Upper lobe of left lung (tissue), 4 donors: ENCODE measurements around the gene INPP5J.

Experiments used
- EP300 ChIP-seq, 4 donors: sonication (generic); formaldehyde crosslinking; IDR thresholded peaks; one replicate each; pipeline ENCODE4 v1.5.1; 2017; ENCODE audit warnings: antibody characterized with exemption in 4 of 4, control low read depth in 2 of 4
- POLR2A ChIP-seq, 4 donors: fragments of 450-650 bp; IDR thresholded peaks; one replicate each; pipeline ENCODE4 v1.5.1; 2016 to 2017; ENCODE audit warnings: antibody characterized with exemption in 4 of 4, mild to moderate bottlenecking in 2 of 4
- POLR2AphosphoS5 ChIP-seq, 2 donors: sonication (generic); formaldehyde crosslinking; IDR thresholded peaks; one replicate each; pipeline ENCODE4 v1.5.1; 2017; ENCODE audit warnings: antibody characterized with exemption in 2 of 2
- TF ChIP-seq, protein P1 (sequence below), 6 experiments: fragments of 450-650 bp in 4 of 6; fragments of 200-600 bp in 2 of 6; sonication (generic) in 2 of 6; IDR thresholded peaks; one replicate each; pipeline ENCODE4 v1.5.1; 2016 to 2019; ENCODE audit warnings: antibody characterized with exemption in 6 of 6

- TF ChIP-seq, protein P1, sequence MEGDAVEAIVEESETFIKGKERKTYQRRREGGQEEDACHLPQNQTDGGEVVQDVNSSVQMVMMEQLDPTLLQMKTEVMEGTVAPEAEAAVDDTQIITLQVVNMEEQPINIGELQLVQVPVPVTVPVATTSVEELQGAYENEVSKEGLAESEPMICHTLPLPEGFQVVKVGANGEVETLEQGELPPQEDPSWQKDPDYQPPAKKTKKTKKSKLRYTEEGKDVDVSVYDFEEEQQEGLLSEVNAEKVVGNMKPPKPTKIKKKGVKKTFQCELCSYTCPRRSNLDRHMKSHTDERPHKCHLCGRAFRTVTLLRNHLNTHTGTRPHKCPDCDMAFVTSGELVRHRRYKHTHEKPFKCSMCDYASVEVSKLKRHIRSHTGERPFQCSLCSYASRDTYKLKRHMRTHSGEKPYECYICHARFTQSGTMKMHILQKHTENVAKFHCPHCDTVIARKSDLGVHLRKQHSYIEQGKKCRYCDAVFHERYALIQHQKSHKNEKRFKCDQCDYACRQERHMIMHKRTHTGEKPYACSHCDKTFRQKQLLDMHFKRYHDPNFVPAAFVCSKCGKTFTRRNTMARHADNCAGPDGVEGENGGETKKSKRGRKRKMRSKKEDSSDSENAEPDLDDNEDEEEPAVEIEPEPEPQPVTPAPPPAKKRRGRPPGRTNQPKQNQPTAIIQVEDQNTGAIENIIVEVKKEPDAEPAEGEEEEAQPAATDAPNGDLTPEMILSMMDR (IDR thresholded peaks at IDR 0.05), result no peak
- no peak for TF ChIP-seq POLR2AphosphoS5 (IDR thresholded peaks at IDR 0.05)
- TF ChIP-seq POLR2A (IDR thresholded peaks at IDR 0.05), result no peak
- TF ChIP-seq EP300 (IDR thresholded peaks at IDR 0.05), result no peak
These were observed 18.0 kb downstream of the INPP5J start for GRCh38 chr22:31140746-31141145.
